Gastrocnemius medialis (tissue), 4 donors: ENCODE results near the gene PPOX. TPM values are rescaled to one million over a fixed set of nuclear protein-coding genes. Genes with fewer than 3 reads are reported as not detected.
A peak's percentile ranks its signal among the peaks of the same experiment; 100 is the strongest.

Experiments
- ATAC-seq, 2 donors: fragments of 150-250 bp; one replicate each; pipeline ENCODE4 v1.9.1; 2016
- DNase-seq, 2 donors: peaks; one replicate each; pipeline ENCODE4 v3.0.0-alpha.2; 2019
- H3K27ac ChIP-seq, 4 donors: fragments of 200-600 bp; sonication (generic); 1 replicate in 1 of 4; 2 replicates in 3 of 4; pipeline ENCODE4 v1.5.1; 2016 to 2018; ENCODE audit warnings: mild to moderate bottlenecking in 2 of 4, moderate library complexity in 1 of 4
- H3K27me3 ChIP-seq, 3 donors: fragments of 200-600 bp; sonication (generic) in 2 of 3; 1 replicate in 1 of 3; 2 replicates in 2 of 3; pipeline versions ENCODE4 v1.5.1 to v1.6.0; 2016 to 2019; ENCODE audit warnings: mild to moderate bottlenecking in 1 of 3, moderate library complexity in 1 of 3
- H3K36me3 ChIP-seq, 2 donors: fragments of 200-600 bp; sonication (generic) in 1 of 2; one replicate each; pipeline ENCODE4 v1.5.1; 2017 to 2018
- H3K4me1 ChIP-seq, 2 donors: fragments of 200-600 bp; sonication (generic) in 1 of 2; one replicate each; pipeline ENCODE4 v1.5.1; 2016 to 2017; ENCODE audit warnings: mild to moderate bottlenecking in 2 of 2
- H3K4me3 ChIP-seq, 4 donors: fragments of 200-600 bp; sonication (generic) in 3 of 4; 1 replicate in 1 of 4; 2 replicates in 3 of 4; pipeline ENCODE4 v1.5.1; 2016 to 2019; ENCODE audit warnings: mild to moderate bottlenecking in 2 of 4
- H3K9me3 ChIP-seq, 3 donors: fragments of 200-600 bp; sonication (generic) in 2 of 3; 1 replicate in 1 of 3; 2 replicates in 2 of 3; pipeline ENCODE4 v1.5.1; 2016 to 2019
- CTCF ChIP-seq, 5 experiments: fragments of 450-650 bp in 3 of 5; fragments of 200-600 bp in 2 of 5; sonication (generic) in 2 of 5; IDR thresholded peaks in 4 of 5; conservative IDR thresholded peaks in 1 of 5; 1 replicate in 4 of 5; 2 replicates in 1 of 5; pipeline ENCODE4 v1.5.1; 2016 to 2019; ENCODE audit warnings: antibody characterized with exemption in 5 of 5, mild to moderate bottlenecking in 3 of 5, moderate library complexity in 3 of 5
- POLR2A ChIP-seq, 2 donors: fragments of 450-650 bp; IDR thresholded peaks; one replicate each; pipeline ENCODE4 v1.6.1; 2017; ENCODE audit warnings: antibody characterized with exemption in 2 of 2, mild to moderate bottlenecking in 2 of 2, moderate library complexity in 2 of 2
- in situ Hi-C, 4 donors: fragments of 200-750 bp; cut with MboI; loops; one replicate each; pipeline versions ENCODE4 v1.15.0 to v1.8.0; 2017; ENCODE audit warnings: low sequenced_read_pairs in 4 of 4
- intact Hi-C: fragments of 100-400 bp; cut with DNase I; formaldehyde crosslinking; loops from one replicate; pipeline ENCODE4 v1.15.1; 2023; ENCODE audit warnings: low total_unique reads
- total RNA-seq, 4 donors: library from RNA; depleted of rRNA; stranded (reverse); fragments of >200 nt; gene quantifications; one replicate each; pipeline versions ENCODE4 v1.1.0 to v1.2.3, GENCODE V29; 2016

Gene PPOX
- total RNA-seq, 4 donors from 2014 or later: 4.0 to 14.7 (median 7.3) TPM

- in situ Hi-C loops: no loop called here
- Histone ChIP-seq H3K36me3 (peaks cover 0 to 58% of the 10 kb centered on the region in 2 donors), H3K4me1 (peaks cover 28 to 32% of the 10 kb centered on the region in 2 donors)
Observed at GRCh38 chr1:161121042-161121650, 45.1 kb upstream of the PPOX start.

GRCh38 chr1:161121834-161122233 lies 44.4 kb upstream of the PPOX start:
- peaks cover 0 to 60% of the 10 kb centered on the region in 2 donors for H3K36me3 ChIP-seq
- ATAC-seq (no peak), DNase-seq (no peak)
- in situ Hi-C loops: no loop called here
- no peaks in the 10 kb centered on the region for H3K9me3 ChIP-seq
- H3K4me1 ChIP-seq: peaks cover 21 to 25% of the 10 kb centered on the region in 2 donors
- H3K27ac ChIP-seq: no peak overlapping the region
- H3K27me3 ChIP-seq: no peaks in the 10 kb centered on the region
- no peak overlapping the region for H3K4me3 ChIP-seq
- TF ChIP-seq CTCF (IDR thresholded peaks at IDR 0.05 in 4 of 5, conservative IDR thresholded peaks at IDR 0.05 in 1 of 5) (no peak), POLR2A (IDR thresholded peaks at IDR 0.05) (no peak)
- intact Hi-C loops: no loop called here

More at GRCh38 chr1:161121042-161121650, 45.1 kb upstream of the PPOX start:
- DNase-seq: no peak
- Histone ChIP-seq H3K4me3 (no peak overlapping the region), H3K27ac (no peak overlapping the region), H3K27me3 (no peaks in the 10 kb centered on the region), H3K9me3 (no peaks in the 10 kb centered on the region)
- ATAC-seq: no peak
- TF ChIP-seq CTCF (IDR thresholded peaks at IDR 0.05 in 4 of 5, conservative IDR thresholded peaks at IDR 0.05 in 1 of 5) (no peak), POLR2A (IDR thresholded peaks at IDR 0.05) (no peak)
- intact Hi-C loops: no loop called here

GRCh38 chr1:161122967-161123366 lies 43.3 kb upstream of the PPOX start:
- in situ Hi-C loops (no loop called here), intact Hi-C loops (no loop called here)
- H3K4me3 ChIP-seq: no peak overlapping the region
- ATAC-seq (no peak), DNase-seq (no peak)
- H3K4me1 ChIP-seq: peaks cover 21 to 28% of the 10 kb centered on the region in 2 donors
- no peaks in the 10 kb centered on the region for H3K27me3 ChIP-seq
- no peak for TF ChIP-seq POLR2A (IDR thresholded peaks at IDR 0.05)
- no peak for TF ChIP-seq CTCF (IDR thresholded peaks at IDR 0.05 in 4 of 5, conservative IDR thresholded peaks at IDR 0.05 in 1 of 5)
- no peaks in the 10 kb centered on the region for H3K9me3 ChIP-seq
- H3K36me3 ChIP-seq: peaks cover 0 to 72% of the 10 kb centered on the region in 2 donors
- no peak overlapping the region for H3K27ac ChIP-seq

GRCh38 chr1:161127649-161128048 lies 38.6 kb upstream of the PPOX start:
- no peak overlapping the region for H3K4me3 ChIP-seq
- ATAC-seq (no peak), DNase-seq (no peak)
- in situ Hi-C loops (no loop called here), intact Hi-C loops (no loop called here)
- peaks cover 0 to 63% of the 10 kb centered on the region in 2 donors for H3K36me3 ChIP-seq
- no peaks in the 10 kb centered on the region for H3K9me3 ChIP-seq
- no peak for TF ChIP-seq CTCF (IDR thresholded peaks at IDR 0.05 in 4 of 5, conservative IDR thresholded peaks at IDR 0.05 in 1 of 5)
- TF ChIP-seq POLR2A (IDR thresholded peaks at IDR 0.05): no peak
- H3K27ac ChIP-seq: peak overlapping the region in 1 of 4 donors; percentile 14
- no peaks in the 10 kb centered on the region for H3K27me3 ChIP-seq
- H3K4me1 ChIP-seq: peaks cover 35 to 40% of the 10 kb centered on the region in 2 donors
